Lower leg skin (tissue), 4 donors: ENCODE measurements around the gene KCNK3. TPM values are rescaled to one million over a fixed set of nuclear protein-coding genes. Genes with fewer than 3 reads are reported as not detected.

Source experiments
- DNase-seq, 2 donors: peaks; one replicate each; pipeline ENCODE4 v3.0.0-alpha.2; 2019; ENCODE audit warnings: low spot score in 2 of 2
- H3K4me3 ChIP-seq: fragments of 200-600 bp; sonication (generic); 2 replicates; pipeline ENCODE4 v1.5.1; 2017; ENCODE audit warnings: mild to moderate bottlenecking, low read depth; ENCODE audit not compliant: poor library complexity, severe bottlenecking
- CTCF ChIP-seq, 3 donors: fragments of 450-650 bp; IDR thresholded peaks; one replicate each; pipeline ENCODE4 v1.5.1; 2016; ENCODE audit warnings: antibody characterized with exemption in 3 of 3, mild to moderate bottlenecking in 3 of 3, moderate library complexity in 2 of 3
- POLR2A ChIP-seq, 2 donors: fragments of 450-650 bp; IDR thresholded peaks; one replicate each; pipeline ENCODE4 v1.6.1; 2016 to 2017; ENCODE audit warnings: antibody characterized with exemption in 2 of 2, mild to moderate bottlenecking in 1 of 2, moderate library complexity in 1 of 2
- WGBS, 2 donors: methylation state at CpG; one replicate each; pipeline ENCODE4 v1.1.5; 2018; 5-methylcytosine and 5-hydroxymethylcytosine counted together
- intact Hi-C: fragments of 100-400 bp; cut with DNase I; formaldehyde crosslinking; loops from one replicate; pipeline ENCODE4 v1.15.0; 2023; ENCODE audit warnings: low total_unique reads
- total RNA-seq, 4 donors: library from RNA; depleted of rRNA; stranded (reverse); fragments of >200 nt; gene quantifications; one replicate each; pipeline ENCODE4 v1.1.0, GENCODE V29; 2016

The KCNK3 gene
- total RNA-seq, 4 donors from 2014 or later = 0.42 to 3.1 (median 0.69) TPM; not detected in 1

DNA sequence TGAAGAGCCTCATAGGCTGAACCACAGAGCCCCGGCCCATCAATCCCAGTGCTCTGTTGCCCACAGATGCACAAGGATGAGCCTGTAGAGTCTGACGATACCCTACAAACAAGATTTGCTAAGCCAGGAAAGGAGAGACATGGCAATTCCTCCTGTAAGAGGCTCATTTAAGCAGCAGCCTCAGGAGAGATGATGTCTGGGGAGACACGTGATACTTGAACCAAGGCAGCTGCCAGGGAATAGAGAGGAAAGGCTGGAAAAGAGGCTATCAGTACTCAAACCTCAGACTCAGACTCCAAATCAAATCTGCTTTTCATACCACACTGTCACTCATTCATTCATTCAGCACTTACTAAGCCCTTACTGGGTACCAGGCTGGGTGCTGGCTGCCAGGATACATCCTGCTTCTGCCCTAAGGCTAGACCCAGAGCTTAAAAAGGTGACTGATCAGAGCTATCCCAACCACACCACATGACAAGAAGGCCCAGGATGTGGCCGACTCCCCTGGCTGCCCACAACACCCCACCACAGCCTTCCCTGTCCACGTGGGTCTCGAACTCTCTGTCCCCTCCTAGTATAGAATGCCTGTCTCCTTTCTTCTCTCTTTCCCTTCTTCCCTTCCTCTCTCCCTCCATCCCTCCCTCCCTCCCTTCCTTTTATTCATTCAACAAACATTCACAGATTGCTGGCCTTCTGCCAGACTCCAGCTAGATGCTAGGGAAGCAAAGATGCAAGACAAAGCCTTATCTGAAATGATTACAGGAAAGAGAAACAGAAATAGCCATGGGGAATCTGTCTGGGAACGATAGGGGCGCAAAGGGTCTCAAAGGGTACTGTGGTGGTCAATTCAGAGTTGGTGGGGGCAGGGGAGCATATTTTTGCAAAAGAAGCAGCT, 23.4 kb upstream of the KCNK3 start:
- DNase-seq = peak in 1 of 2 donors; percentile 32
- TF ChIP-seq CTCF (IDR thresholded peaks at IDR 0.05) = no peak
- no peak for TF ChIP-seq POLR2A (IDR thresholded peaks at IDR 0.05)
- WGBS, 2 donors = 62 to 73% methylated on average over 8 of the region's 8 CpGs
- H3K4me3 ChIP-seq = no peak overlapping the region
- intact Hi-C loops = no loop called here

GRCh38 chr2:26670171-26670570, 22.4 kb upstream of the KCNK3 start:
- intact Hi-C loops = no loop called here
- DNase-seq = peak in 1 of 2 donors; percentile 49
- 43 to 48% methylated on average over 3 of the region's 3 CpGs for WGBS, 2 donors
- H3K4me3 ChIP-seq = no peak overlapping the region
- TF ChIP-seq POLR2A (IDR thresholded peaks at IDR 0.05) (no peak), CTCF (IDR thresholded peaks at IDR 0.05) (no peak)

GRCh38 chr2:26670931-26671460, 21.5 kb upstream of the KCNK3 start:
- 65 to 78% methylated on average over 5 of the region's 5 CpGs for WGBS, 2 donors
- intact Hi-C loops = no loop called here
- no peak overlapping the region for H3K4me3 ChIP-seq
- no peak for TF ChIP-seq CTCF (IDR thresholded peaks at IDR 0.05)
- no peak for TF ChIP-seq POLR2A (IDR thresholded peaks at IDR 0.05)
- DNase-seq = no peak

- intact Hi-C loops = no loop called here
- WGBS, 2 donors = 81 to 88% methylated on average over 5 of the region's 5 CpGs
- no peak overlapping the region for H3K4me3 ChIP-seq
- no peak for TF ChIP-seq POLR2A (IDR thresholded peaks at IDR 0.05)
- TF ChIP-seq CTCF (IDR thresholded peaks at IDR 0.05) = no peak
- no peak for DNase-seq
Measured at GRCh38 chr2:26671691-26672090, 20.8 kb upstream of the KCNK3 start.

DNA sequence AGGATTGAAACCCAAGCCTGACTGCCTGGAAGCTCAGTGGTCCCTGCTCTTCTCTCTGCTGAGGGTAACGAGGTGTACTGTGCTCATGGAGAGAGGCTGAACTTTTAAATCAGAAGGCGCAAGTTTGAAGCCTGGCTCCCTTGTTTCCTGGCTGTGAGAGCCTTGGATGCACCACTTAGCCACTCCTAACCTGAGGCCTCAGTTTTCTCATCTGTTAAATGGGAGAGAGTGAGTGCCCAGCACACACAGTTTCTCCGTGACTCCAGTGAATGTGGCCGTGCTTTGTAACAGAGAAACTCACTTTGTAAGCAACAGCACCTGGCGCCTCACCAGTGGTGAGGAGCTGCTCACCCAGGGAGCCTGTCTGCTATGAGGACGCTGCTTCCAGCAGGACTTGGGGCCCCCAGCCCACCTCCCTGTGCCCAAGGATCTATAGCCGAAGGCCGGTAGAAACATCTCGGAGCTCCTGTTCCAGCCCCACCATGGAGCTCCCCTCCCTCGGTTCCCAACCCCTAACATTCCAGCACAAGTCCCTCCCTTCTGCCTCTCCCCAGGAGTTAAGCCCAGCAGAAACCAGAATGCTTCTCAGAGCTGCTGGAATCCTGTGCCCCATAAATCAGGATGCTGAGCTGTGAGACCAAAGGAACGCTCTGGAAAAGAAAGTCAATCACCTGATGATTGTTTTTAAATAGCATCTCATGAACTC, 20.3 kb upstream of the KCNK3 start:
- DNase-seq = no peak
- WGBS, 2 donors = 51 to 68% methylated on average over 7 to 11 of the region's 11 CpGs
- intact Hi-C loops = no loop called here
- TF ChIP-seq CTCF (IDR thresholded peaks at IDR 0.05) = no peak
- H3K4me3 ChIP-seq = no peak overlapping the region
